ENCODE measurements around the gene TLK2.
A peak's percentile ranks its signal among the peaks of the same experiment; 100 is the strongest.
"Not testable (repeated sequence)": the region's sequence is repeated elsewhere in the genome, so short reads cannot be mapped to it uniquely, and the experiment has no call there.

TLK2 gene

GRCh38 chr17:62478424-62478879 is at the start of gene TLK2:
TSS of gene TLK2 (plus strand) at chr17:62478825. CDS start at chr17:62481126, 2,301 bp downstream.
- DNase-seq: peak; percentile 32

GRCh38 chr17:62435251-62435650 is 43.4 kb upstream of the TLK2 start:
- not testable (repeated sequence) for DNase-seq

- not testable (repeated sequence) for DNase-seq
Observed at GRCh38 chr17:62441181-62441580, 37.4 kb upstream of the TLK2 start.

DNA sequence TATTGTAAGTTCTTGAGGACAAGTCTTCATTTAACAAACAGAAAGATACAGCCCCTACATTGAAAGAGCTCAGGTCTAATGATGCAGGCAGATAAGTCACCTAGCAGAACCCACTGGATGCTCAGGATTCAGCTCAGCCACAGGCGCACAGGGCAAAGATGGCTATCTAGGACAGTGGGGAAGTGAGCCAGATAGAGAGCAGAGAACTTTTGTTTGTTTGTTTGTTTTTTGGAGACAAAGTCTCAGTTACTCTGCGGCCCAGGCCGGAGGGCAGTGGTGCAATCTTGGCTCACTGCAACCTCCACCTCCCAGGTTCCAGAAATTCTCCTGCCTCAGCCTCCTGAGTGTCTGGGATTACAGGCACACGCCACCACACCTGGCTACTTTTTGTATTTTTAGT is 34.6 kb upstream of the TLK2 start:
- no peak for DNase-seq

GRCh38 chr17:62445791-62446190 is 32.8 kb upstream of the TLK2 start:
- DNase-seq: not testable (repeated sequence)

DNA sequence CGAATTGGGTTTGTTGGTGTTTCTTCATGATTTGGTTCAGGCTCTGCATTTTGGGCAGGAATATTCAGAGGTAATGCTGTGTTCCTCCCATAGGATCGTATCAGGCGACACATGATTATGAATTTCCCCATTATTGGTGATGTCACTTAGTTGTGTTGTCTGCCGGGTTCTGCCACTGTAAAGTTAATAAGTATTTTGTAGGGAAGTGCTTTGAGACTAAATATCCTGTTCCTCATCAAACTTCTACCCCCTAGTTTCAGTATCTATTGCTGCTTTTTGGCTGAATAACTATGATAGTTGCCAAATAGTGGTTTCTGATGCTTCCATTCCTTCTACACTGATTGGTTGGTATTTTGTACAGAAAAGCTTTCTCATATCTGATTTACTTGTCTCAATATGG is 26.4 kb upstream of the TLK2 start:
- not testable (repeated sequence) for DNase-seq

DNA sequence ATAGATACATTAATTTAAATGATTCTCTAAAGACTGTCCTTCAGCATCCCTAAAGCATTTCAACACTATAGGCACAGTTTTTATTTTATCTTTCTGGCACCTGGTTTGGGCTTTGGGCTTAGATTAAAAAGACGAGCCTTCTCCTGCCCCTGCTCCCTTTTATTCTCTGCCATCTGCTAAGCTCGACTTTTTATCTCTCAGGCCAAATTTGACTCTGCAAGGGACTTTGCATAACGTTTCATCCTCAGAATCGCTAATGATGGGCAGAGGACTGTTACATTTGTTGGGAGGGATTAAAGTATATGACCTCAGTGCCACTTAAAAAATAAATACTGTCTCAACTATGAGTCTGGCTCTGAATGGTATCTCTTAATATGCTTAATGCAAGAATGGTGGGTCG is 25.6 kb upstream of the TLK2 start:
- DNase-seq: not testable (repeated sequence)

DNA sequence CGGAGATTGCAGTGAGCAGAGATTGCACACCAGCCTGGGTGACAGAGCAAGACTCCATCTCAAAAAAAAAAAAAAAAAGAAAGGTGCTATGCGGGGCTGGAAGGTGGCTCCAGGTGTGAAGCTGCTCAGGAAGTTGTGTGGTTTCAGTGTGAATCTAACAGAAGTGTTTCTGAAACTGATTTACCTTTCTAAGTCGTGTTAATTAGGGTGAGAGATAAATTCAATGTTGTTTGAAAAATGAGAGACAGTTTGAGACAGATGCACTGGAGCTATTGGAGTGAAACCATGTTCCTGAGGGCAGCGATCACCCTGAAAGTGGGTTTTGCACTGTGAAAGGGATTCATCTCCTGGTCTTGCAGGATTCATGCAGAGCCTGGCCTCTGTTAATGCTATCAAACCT is 25.0 kb upstream of the TLK2 start:
- not testable (repeated sequence) for DNase-seq

DNA sequence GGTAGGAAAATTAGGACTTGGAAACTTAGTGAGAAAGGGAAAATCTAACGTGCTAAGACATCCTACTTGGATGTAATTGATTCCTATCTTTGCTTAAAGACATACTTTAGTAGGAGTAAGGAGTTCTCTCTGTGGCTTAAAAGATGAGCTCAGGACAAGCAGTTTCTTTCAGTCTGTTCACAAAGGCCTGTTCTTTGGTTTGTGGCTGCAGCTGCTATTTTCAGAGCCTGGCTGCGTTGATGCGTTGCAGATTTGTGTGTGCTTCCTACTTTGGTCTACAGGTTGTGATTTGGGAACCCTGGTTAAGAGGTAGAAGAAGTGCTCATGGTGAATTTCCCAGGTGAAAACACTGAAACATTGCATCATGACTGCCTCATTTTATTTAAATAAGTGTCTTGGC is 24.5 kb upstream of the TLK2 start:
- DNase-seq: not testable (repeated sequence)

GRCh38 chr17:62456016-62456415 is 22.6 kb upstream of the TLK2 start:
- DNase-seq: no peak

- DNase-seq: not testable (repeated sequence)
Observed at GRCh38 chr17:62458483-62458882, 20.1 kb upstream of the TLK2 start.

DNA sequence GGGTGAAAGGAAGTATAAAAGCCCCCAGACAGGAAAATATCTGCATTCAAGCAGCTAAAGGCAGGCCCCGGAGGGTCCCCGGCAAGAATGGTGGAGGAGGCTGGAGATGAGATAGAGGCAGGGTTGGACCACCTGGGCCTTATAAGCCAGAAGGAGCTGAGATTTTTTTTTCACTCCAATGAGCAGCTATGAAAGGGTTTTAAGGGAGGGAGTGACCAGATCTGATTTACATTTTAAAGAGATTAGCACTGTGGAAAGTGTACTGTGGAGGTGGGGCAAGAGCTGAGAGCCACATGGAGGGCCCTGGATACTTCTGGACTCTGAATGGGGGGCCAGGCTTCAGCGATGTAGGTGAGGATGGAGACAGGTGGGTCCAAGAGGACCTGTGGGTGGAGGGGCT is 14.2 kb upstream of the TLK2 start:
- DNase-seq: not testable (repeated sequence)

GRCh38 chr17:62465271-62465670 is 13.4 kb upstream of the TLK2 start:
- DNase-seq: not testable (repeated sequence)

- DNase-seq: peak; percentile 90
Observed at GRCh38 chr17:62470666-62471379, 7.8 kb upstream of the TLK2 start.

DNA sequence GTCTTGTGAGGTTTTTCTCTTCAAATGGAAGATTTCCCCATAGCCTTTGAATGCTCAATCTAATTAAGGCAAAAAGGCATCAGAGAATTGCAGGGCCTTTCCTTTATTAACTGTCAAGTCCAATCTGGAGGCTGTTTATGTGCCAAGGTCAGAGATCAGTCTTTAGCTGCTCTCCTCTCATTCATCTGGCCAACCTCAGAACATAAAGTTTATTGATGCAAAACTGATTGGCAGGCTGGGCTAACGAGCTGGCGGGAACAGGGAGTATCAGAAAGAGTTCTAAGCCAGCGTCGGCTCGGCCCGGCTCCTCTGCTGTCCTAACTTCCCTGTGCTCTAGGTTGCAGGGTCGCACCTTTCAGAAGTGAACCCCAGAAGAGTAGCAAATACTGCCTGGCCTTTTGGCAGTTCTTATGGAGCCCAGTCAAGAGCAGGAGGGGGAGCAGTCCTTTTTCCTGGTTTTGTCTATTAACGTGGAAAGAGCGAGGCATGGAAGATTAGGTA is 7.2 kb upstream of the TLK2 start:
- not testable (repeated sequence) for DNase-seq

DNA sequence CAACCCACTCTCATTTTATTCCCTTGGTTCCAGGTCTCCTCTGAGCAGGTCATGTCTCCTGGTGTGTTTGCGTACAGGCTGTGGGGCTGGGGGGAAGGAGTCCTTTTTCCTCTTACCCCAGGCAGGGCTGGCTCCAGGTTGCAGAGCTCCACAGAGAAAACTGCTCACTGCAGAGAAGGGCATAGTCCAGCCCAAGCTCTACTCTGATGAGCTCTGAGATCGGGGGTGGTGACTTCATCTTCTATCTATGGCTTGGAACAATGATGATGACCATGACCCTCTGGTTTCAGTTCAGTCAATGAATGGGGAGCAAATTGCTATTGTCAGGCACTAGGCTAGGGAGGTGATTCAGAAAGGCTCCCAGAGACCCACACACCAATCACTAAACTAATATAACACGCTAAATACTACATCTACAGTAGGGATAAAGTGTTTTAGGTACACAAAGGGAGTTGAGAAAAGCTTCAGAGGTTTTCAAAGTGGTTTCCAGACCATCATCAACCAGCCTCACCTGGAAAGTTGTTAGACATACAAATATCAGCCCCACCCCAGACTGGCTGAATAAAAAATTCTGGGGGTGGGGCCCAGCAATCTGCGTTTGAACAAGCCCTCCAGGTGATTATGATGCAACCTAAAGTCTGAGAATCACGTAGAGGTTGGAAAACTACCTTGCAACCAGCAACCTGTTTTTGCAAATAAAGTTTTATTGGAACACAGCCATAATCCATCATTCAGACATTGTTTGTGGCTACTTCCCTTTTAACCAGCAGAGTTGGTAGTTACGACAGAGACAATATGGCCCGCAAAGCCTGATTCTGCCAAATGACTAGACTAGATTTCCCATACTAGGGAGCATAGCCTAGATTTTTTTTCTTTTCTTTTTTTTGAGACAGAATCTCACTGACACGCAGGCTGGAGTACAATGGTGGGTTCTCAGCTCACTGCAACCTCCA is 5.3 kb upstream of the TLK2 start:
- DNase-seq: not testable (repeated sequence)

- DNase-seq: not testable (repeated sequence)
Observed at GRCh38 chr17:62477111-62477510, 1.5 kb upstream of the TLK2 start.

DNA sequence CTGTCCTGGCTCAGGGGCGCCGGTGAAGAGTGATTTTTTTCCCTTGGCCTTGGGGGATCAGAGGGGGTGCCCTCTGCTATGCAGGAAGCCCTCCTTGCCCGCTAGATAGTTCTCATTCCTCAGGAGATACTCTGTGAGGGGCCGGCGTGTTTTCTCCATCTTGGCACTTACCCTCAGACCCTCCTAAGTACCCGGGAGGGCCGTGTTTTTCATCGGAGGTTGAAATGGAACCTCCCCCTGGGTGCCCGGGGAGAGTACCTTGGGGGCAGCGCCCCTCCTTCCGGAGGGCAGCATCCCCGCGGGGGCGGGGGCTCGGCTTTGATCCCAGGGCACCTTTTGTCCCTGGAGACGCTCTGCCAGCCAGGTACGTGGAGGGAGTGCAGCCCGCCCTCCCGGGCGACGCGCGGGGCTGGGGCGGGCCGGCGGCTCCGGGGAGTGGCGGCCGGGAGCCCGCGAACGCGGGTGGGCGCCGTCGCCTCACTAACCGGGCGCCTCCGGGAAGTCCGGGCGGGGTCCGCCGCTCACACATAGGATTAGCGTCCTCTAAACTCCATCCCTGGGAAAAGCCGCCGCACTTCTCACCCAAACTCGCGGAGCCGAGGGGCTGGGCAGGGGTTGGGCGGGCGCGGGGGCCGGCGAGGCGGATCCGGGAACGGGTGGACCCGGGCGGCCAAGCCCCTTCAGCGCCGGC is 762 bp upstream of the TLK2 start:
- DNase-seq: not testable (repeated sequence)

DNA sequence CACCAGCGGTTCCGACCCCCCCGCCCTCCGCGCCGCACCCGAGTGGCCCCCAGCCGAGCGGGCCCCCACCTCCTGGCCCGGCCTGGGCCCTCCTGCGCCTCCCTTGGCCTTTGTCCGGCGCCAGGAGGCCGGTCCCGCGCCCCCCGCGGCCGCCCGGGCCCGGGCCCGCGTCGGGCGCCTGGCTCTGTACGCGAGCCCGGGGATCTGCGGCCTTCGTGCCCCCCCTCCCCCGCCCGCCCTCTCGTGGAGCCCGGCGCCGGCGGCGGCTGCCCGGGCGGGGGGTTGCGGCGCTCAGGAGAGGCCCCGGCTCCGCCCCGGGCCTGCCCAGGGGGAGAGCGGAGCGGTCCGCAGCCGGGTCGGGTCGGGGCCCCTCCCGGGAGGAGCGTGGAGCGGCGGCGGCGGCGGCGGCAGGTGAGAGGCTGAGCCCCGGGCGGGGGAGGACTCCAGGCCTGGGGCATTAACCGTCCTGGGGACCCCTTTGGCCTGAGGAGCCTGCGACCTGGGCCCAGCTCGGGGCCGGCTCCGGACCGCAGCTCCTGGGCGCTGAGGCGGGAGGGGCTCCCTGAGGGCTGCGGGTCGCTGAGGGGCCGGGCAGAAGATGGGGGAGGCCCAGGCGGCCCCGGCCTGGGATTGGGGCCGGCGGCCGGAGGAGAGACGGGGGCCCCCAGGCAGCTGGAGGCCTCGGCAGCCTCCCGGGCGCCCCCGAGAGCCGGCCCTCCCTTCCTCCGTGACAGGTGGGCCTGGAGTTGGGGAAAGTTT is 434 bp downstream of the TLK2 start:
- not testable (repeated sequence) for DNase-seq

- not testable (repeated sequence) for DNase-seq
Observed at GRCh38 chr17:62479639-62480258, 1.1 kb downstream of the TLK2 start.

GRCh38 chr17:62482553-62482952 is 3.9 kb downstream of the TLK2 start:
- not testable (repeated sequence) for DNase-seq

GRCh38 chr17:62490990-62491389 is 12.4 kb downstream of the TLK2 start:
- not testable (repeated sequence) for DNase-seq
